KMS-11 (cell line): ENCODE measurements around the gene CSMD2.
A peak's percentile ranks its signal among the peaks of the same experiment; 100 is the strongest.

Source experiments
- H2AFZ ChIP-seq: fragments of 200-600 bp; sonication (generic); 2 replicates; pipeline ENCODE4 v1.6.1; 2016; ENCODE audit warnings: antibody characterized with exemption, mixed run types, low read depth
- H3K27ac ChIP-seq: fragments of 200-600 bp; sonication (generic); 2 replicates; pipeline ENCODE4 v1.6.1; 2016; ENCODE audit warnings: mild to moderate bottlenecking, mixed run types
- H3K27me3 ChIP-seq: fragments of 200-600 bp; sonication (generic); 2 replicates; pipeline ENCODE4 v1.6.1; 2017; ENCODE audit warnings: mild to moderate bottlenecking, low read depth, mixed run types, moderate library complexity; ENCODE audit not compliant: insufficient read depth
- H3K36me3 ChIP-seq: fragments of 200-600 bp; sonication (generic); 2 replicates; pipeline ENCODE4 v1.6.1; 2017; ENCODE audit warnings: mild to moderate bottlenecking, mixed run types; ENCODE audit not compliant: insufficient read depth
- H3K4me1 ChIP-seq: fragments of 200-600 bp; sonication (generic); 2 replicates; pipeline ENCODE4 v1.6.1; 2016; ENCODE audit warnings: mild to moderate bottlenecking, low read depth, mixed run types; ENCODE audit not compliant: poor library complexity, severe bottlenecking
- H3K4me2 ChIP-seq: fragments of 200-600 bp; sonication (generic); 2 replicates; pipeline ENCODE4 v1.7.0; 2016; ENCODE audit warnings: mild to moderate bottlenecking, mixed run types
- H3K4me3 ChIP-seq: fragments of 200-600 bp; sonication (generic); IDR thresholded peaks from 2 replicates; pipeline ENCODE4 v1.6.1; 2017; ENCODE audit warnings: low read depth, low read length, mixed read lengths; ENCODE audit not compliant: insufficient read depth
- H3K79me2 ChIP-seq: fragments of 200-600 bp; sonication (generic); 2 replicates; pipeline ENCODE4 v1.6.1; 2016; ENCODE audit warnings: low read depth, mixed run types; ENCODE audit not compliant: insufficient read depth
- H3K9ac ChIP-seq: fragments of 200-600 bp; sonication (generic); 2 replicates; pipeline ENCODE4 v1.6.1; 2016; ENCODE audit warnings: mild to moderate bottlenecking, mixed run types
- H4K20me1 ChIP-seq: fragments of 200-600 bp; sonication (generic); 2 replicates; pipeline ENCODE4 v1.6.1; 2016; ENCODE audit warnings: mild to moderate bottlenecking, mixed run types; ENCODE audit not compliant: insufficient read depth
- TF ChIP-seq, protein P1 (sequence below): fragments of 200-600 bp; sonication (generic); conservative IDR thresholded peaks from 2 replicates; pipeline ENCODE4 v1.6.1; 2017; ENCODE audit warnings: low read depth, mild to moderate bottlenecking, antibody characterized with exemption, low read length, moderate library complexity, mixed read lengths

Gene CSMD2

DNA sequence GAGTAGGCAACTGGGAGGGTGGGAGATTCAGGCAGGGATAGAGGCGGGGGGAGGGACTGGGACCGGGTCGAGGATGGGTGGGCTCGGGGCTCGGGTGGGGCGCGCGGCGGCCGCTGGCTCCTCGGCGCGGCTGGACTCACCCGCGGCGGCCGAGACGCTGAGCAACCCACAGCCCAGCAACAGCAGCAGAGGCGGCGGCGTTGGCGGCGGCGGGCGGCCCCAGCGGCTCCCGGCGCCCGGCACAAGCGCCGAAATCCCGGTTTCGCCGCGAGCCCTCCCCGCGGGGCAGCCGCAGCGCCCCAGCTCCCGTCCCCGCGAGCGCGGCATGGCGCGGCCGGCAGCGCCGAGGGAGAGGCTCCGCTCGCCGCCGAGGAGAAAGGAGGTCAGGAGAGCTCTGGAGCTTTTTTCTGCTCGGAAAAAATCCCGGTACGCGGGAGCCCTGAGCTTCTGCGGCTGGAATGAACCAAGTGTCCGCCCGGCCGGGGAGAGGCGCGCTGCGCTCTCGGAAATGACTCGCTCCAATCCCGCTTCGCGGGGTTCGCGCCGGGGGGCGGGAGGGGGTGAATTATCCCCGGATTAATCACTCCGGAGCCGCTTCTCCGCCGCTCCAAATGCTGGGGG lies at the start of gene CSMD2:
CSMD2 (minus strand) TSS at position 460 of the 621 bp plus-strand sequence; CDS start at position 327, 133 bp downstream.
- H2AFZ ChIP-seq = peak within 1 kb of the TSS; percentile 10; the same call in 1 of the 2 replicates
- H3K79me2 ChIP-seq = no peaks in the 10 kb centered on the region
- peaks cover 12% of the 10 kb centered on the region; the same call in 1 of the 2 replicates for H3K27me3 ChIP-seq
- H4K20me1 ChIP-seq = no peaks in the 10 kb centered on the region
- no peaks in the 10 kb centered on the region for H3K4me1 ChIP-seq
- 0 out of 2 replicates have a peak within 1 kb of the TSS, but pooled peaks have one; percentile 3 for H3K4me2 ChIP-seq
- no peak within 1 kb of the TSS for H3K9ac ChIP-seq
- H3K36me3 ChIP-seq = no peaks in the 10 kb centered on the region
- H3K27ac ChIP-seq = no peak within 1 kb of the TSS
- TF ChIP-seq, protein P1, sequence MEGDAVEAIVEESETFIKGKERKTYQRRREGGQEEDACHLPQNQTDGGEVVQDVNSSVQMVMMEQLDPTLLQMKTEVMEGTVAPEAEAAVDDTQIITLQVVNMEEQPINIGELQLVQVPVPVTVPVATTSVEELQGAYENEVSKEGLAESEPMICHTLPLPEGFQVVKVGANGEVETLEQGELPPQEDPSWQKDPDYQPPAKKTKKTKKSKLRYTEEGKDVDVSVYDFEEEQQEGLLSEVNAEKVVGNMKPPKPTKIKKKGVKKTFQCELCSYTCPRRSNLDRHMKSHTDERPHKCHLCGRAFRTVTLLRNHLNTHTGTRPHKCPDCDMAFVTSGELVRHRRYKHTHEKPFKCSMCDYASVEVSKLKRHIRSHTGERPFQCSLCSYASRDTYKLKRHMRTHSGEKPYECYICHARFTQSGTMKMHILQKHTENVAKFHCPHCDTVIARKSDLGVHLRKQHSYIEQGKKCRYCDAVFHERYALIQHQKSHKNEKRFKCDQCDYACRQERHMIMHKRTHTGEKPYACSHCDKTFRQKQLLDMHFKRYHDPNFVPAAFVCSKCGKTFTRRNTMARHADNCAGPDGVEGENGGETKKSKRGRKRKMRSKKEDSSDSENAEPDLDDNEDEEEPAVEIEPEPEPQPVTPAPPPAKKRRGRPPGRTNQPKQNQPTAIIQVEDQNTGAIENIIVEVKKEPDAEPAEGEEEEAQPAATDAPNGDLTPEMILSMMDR = no peak
- no peak within 1 kb of the TSS for H3K4me3 ChIP-seq

DNA sequence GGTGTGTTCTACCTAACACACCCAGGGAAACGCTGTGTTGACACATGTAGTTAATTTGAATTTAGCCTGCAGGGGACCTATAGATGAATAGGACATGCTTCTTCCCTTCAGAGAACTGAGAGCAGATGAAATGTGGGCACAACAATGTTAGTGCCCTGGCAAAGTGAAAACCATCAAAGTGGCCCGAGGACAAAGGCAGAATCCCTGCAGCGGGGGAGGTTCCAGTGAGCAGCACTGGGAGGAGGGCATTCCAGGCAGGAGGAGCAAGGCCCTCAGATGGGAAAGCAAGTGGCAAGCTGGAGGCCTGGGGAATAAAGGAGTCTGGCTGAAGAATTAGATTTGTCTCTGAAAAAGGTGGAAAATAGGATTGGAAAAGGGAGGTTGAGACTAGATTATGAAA lies 48.9 kb upstream of the CSMD2 start:
- Histone ChIP-seq H4K20me1 (no peaks in the 10 kb centered on the region), H3K4me1 (no peaks in the 10 kb centered on the region), H3K4me2 (no peak overlapping the region), H3K79me2 (no peaks in the 10 kb centered on the region), H3K27ac (no peak overlapping the region), H2AFZ (no peak overlapping the region), H3K9ac (no peak overlapping the region), H3K4me3 (no peak overlapping the region), H3K27me3 (peaks cover 3% of the 10 kb centered on the region; the same call in 1 of the 2 replicates), H3K36me3 (no peaks in the 10 kb centered on the region)
- TF ChIP-seq, protein P1 = no peak

DNA sequence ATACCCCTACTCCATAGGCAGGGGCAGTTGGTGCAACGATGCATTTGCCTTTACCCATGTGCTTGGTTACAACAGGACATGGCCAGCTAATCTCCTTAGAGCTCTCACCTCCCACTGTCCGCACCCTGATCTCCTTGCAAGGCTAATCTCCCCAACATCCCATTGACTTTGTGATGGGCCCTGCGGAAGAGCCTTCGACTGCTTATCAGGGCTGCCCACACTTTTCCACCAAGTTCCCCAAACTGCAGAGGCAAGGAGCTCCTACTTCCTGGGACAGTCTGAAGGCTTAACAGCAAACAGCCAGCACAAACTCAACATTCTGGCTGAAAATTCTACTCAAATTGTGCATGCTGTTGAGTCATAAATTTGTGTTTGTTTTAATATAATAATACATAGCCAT lies 47.6 kb upstream of the CSMD2 start:
- no peak overlapping the region for H3K27ac ChIP-seq
- no peaks in the 10 kb centered on the region for H4K20me1 ChIP-seq
- H3K27me3 ChIP-seq = peaks cover 3% of the 10 kb centered on the region; the same call in 1 of the 2 replicates
- no peaks in the 10 kb centered on the region for H3K79me2 ChIP-seq
- H3K4me2 ChIP-seq = no peak overlapping the region
- no peaks in the 10 kb centered on the region for H3K36me3 ChIP-seq
- H2AFZ ChIP-seq = no peak overlapping the region
- TF ChIP-seq, protein P1 = no peak
- no peaks in the 10 kb centered on the region for H3K4me1 ChIP-seq
- H3K4me3 ChIP-seq = no peak overlapping the region
- no peak overlapping the region for H3K9ac ChIP-seq

DNA sequence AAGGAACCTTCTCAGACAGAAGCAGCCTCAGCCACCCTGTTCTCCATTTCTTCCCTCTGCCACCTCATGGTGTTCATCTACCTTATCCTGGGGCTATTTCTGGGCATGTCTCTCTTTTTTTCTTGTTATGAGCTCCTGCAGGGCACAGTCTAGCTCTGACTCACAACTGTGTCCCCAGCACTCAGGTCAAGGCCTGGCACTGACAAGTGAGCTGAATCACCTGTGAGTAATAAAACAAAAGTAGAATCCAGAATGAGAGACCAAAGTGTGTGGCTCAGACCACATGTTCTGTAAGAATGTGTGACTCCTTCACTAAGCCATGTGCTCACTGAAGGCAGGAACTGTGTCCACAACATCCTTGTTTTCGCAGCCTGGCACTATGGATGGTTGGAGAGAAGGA lies 34.9 kb upstream of the CSMD2 start:
- no peaks in the 10 kb centered on the region for H3K79me2 ChIP-seq
- H3K4me3 ChIP-seq = no peak overlapping the region
- H3K4me1 ChIP-seq = no peaks in the 10 kb centered on the region
- no peaks in the 10 kb centered on the region for H3K36me3 ChIP-seq
- H3K27me3 ChIP-seq = no peaks in the 10 kb centered on the region; the same call in 1 of the 2 replicates
- no peak overlapping the region for H3K4me2 ChIP-seq
- no peaks in the 10 kb centered on the region for H4K20me1 ChIP-seq
- no peak overlapping the region for H2AFZ ChIP-seq
- H3K27ac ChIP-seq = no peak overlapping the region
- TF ChIP-seq, protein P1 = no peak
- no peak overlapping the region for H3K9ac ChIP-seq
